ENCODE results near the gene OSBPL7.

OSBPL7 gene, protein sequence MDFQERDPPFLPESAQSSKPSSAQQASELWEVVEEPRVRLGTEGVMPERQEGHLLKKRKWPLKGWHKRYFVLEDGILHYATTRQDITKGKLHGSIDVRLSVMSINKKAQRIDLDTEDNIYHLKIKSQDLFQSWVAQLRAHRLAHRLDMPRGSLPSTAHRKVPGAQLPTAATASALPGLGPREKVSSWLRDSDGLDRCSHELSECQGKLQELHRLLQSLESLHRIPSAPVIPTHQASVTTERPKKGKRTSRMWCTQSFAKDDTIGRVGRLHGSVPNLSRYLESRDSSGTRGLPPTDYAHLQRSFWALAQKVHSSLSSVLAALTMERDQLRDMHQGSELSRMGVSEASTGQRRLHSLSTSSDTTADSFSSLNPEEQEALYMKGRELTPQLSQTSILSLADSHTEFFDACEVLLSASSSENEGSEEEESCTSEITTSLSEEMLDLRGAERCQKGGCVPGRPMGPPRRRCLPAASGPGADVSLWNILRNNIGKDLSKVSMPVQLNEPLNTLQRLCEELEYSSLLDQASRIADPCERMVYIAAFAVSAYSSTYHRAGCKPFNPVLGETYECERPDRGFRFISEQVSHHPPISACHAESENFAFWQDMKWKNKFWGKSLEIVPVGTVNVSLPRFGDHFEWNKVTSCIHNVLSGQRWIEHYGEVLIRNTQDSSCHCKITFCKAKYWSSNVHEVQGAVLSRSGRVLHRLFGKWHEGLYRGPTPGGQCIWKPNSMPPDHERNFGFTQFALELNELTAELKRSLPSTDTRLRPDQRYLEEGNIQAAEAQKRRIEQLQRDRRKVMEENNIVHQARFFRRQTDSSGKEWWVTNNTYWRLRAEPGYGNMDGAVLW

DNA sequence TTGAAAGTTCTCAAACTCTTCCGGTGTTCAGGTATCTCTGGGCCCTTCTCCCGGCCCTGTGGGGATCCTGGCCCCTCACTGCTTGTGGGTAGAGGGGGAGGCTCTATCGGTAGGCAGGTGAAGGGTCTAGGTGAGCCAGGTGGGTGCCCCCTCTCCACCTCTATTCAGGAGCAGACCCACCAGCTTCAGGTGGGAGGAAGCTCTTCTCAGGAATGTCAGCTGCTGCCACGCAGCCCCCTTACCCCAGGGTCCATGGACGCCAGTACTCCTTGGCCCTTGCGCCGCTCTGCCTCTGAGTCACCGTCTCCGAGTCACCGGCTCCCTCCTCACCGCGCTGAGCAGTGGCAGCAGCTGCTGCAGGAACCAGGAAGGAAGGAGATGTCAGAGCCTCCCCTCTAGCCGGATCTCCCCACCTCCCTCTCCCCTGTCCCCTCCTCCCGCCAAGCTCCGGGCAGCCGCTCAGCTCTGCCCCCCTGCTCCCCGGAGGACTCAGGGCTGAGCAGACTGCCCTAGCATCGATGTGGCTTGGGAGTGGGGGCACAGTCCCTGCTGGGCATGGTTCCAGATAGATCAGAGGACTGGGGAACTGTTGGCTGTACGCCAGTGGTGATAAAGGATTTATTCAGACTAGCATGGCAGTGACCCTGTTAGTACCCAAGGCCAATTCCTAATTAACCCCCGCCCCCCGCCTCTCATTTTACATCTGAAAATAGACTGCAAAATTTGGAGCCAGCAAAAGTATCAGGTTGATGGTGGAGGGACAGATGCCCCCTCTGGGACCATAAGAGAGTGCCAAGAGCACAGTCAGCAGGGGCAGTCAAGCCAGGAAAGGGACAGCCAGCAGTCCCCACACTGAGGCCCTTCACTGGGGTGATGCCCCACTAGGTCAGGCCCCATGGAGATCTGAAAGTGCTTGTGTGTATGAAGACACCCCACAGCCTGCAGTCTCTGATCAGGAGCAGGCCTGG, at the start of gene OSBPL7:
Gene OSBPL7, minus strand, starts transcription at position 371 of the 968 bp plus-strand sequence. CDS start 1,516 bp downstream, outside the sequence.
- Histone ChIP-seq H3K4me1 (ENCODE audit: control insufficient read depth in 1 of 2, insufficient read depth in 2 of 2, low read length in 2 of 2) (peaks cover 10 to 24% of the 10 kb centered on the region in 2 donors), H3K9me3 (ENCODE audit: control insufficient read depth in 1 of 2, low read length in 2 of 2) (no peaks in the 10 kb centered on the region), H3K27ac (ENCODE audit: low read length) (peak within 1 kb of the TSS; percentile 80), H3K27me3 (ENCODE audit: low read depth, low read length) (no peaks in the 10 kb centered on the region), H3K36me3 (ENCODE audit: control insufficient read depth in 1 of 2, insufficient read depth in 2 of 2, low read length in 2 of 2) (peaks cover 40 to 47% of the 10 kb centered on the region in 2 donors), H3K4me3 (ENCODE audit: low read depth in 1 of 2, low read length in 2 of 2) (peak within 1 kb of the TSS; percentile 78 to 83)

DNA sequence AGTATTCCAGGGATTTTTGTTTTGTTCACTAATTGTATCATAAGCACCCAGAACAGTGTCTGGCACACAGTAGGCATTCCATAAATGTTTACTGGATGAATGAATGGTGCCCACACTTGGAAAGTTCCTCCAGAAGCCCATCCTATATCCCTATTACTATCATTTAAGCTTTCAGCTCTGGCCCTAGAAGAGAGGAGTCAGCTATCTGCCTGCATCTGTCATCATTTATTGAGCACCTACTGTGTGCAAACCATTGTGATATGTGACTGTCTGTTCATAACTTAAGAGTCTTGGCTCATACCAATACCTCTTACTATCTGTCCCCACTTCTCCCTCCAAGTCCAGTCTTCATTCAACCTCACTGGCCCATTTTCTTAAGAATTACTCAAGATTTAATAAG, 49.5 kb upstream of the OSBPL7 start:
- Histone ChIP-seq H3K27me3 (ENCODE audit: low read depth, low read length) (peaks cover 15% of the 10 kb centered on the region), H3K36me3 (ENCODE audit: control insufficient read depth in 1 of 2, insufficient read depth in 2 of 2, low read length in 2 of 2) (no peaks in the 10 kb centered on the region), H3K4me3 (ENCODE audit: low read depth in 1 of 2, low read length in 2 of 2) (no peak overlapping the region), H3K9me3 (ENCODE audit: control insufficient read depth in 1 of 2, low read length in 2 of 2) (no peaks in the 10 kb centered on the region), H3K27ac (ENCODE audit: low read length) (no peak overlapping the region), H3K4me1 (ENCODE audit: control insufficient read depth in 1 of 2, insufficient read depth in 2 of 2, low read length in 2 of 2) (no peaks in the 10 kb centered on the region)

DNA sequence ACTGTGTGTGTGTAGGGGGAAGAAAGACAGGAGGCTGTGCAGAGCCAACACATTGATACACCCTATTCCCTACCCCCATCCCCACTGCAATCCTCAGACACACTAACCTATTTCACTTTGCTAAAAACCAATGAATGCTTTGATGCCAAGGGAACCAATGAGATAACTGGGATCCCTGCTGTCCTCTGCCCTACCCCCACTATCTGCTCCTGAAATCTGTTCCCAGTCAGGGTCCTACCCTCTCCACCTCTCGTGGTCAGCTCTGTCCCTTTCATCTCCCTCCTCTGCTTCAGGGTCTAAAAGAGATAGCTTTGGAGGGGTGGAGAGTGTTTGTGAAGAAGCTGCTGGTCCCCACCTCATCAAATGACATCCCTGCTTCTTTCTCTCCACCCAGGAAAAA, 48.5 kb upstream of the OSBPL7 start:
- no peaks in the 10 kb centered on the region for H3K9me3 ChIP-seq (ENCODE audit: control insufficient read depth in 1 of 2, low read length in 2 of 2)
- H3K4me1 ChIP-seq (ENCODE audit: control insufficient read depth in 1 of 2, insufficient read depth in 2 of 2, low read length in 2 of 2): no peaks in the 10 kb centered on the region
- H3K36me3 ChIP-seq (ENCODE audit: control insufficient read depth in 1 of 2, insufficient read depth in 2 of 2, low read length in 2 of 2): no peaks in the 10 kb centered on the region
- no peak overlapping the region for H3K27ac ChIP-seq (ENCODE audit: low read length)
- peaks cover 15% of the 10 kb centered on the region for H3K27me3 ChIP-seq (ENCODE audit: low read depth, low read length)
- H3K4me3 ChIP-seq (ENCODE audit: low read depth in 1 of 2, low read length in 2 of 2): no peak overlapping the region

DNA sequence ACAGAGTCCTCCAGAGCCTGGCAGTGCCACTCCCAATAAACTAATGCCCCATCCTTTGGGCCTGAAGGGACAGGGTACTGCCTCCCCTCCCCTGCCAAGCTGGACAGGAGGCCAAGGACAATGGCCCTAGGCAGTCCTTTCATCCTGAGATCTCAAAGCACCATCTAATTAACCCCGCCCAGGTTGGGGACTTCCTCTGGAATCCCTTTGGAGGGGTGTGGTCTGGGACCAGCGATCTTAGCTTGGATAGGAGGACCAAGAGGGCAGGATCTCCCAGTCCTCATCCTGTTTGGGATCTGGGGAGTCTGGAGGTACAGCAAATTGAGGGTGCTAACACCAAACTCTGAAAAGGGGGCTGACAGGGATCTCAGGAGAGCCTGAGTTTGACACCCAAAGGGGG, 47.5 kb upstream of the OSBPL7 start:
- Histone ChIP-seq H3K9me3 (ENCODE audit: control insufficient read depth in 1 of 2, low read length in 2 of 2) (no peaks in the 10 kb centered on the region), H3K36me3 (ENCODE audit: control insufficient read depth in 1 of 2, insufficient read depth in 2 of 2, low read length in 2 of 2) (no peaks in the 10 kb centered on the region), H3K27me3 (ENCODE audit: low read depth, low read length) (peaks cover 15% of the 10 kb centered on the region), H3K4me3 (ENCODE audit: low read depth in 1 of 2, low read length in 2 of 2) (no peak overlapping the region), H3K4me1 (ENCODE audit: control insufficient read depth in 1 of 2, insufficient read depth in 2 of 2, low read length in 2 of 2) (no peaks in the 10 kb centered on the region), H3K27ac (ENCODE audit: low read length) (no peak overlapping the region)

DNA sequence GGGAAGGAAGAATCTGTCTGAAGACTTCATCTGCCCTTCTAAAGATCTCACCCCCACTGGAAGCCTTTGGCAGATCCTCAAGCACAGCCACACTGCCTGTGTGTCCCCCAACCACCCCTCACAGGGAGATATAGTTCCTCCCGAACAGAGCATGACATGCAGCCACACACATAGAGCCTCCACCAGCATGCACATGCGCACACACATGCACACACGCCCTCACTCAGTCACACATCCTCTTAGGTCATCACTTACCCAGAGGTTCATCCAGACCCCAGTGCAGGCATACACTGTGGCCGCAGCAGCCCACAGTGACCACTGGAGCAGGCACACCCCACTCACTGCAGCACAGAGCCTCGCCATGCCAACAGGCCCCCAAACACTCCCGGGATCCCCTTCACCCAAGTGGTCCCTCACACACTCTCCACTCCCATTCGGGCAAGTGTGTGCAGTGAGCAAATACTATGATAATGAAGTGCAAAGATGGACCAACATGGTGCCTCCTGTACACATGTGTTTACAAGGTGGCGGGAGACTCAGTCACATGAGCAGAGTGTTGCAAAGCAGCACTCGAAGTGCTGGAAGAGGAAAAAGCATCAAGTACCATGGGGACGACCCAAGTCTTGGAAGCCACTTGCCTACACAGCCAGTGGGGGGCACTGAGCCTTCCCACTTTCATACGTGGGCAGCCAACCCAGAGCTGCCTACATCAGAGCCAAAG, 46.4 kb upstream of the OSBPL7 start:
- Histone ChIP-seq H3K27ac (ENCODE audit: low read length) (no peak overlapping the region), H3K9me3 (ENCODE audit: control insufficient read depth in 1 of 2, low read length in 2 of 2) (no peaks in the 10 kb centered on the region), H3K4me1 (ENCODE audit: control insufficient read depth in 1 of 2, insufficient read depth in 2 of 2, low read length in 2 of 2) (no peaks in the 10 kb centered on the region), H3K4me3 (ENCODE audit: low read depth in 1 of 2, low read length in 2 of 2) (no peak overlapping the region), H3K36me3 (ENCODE audit: control insufficient read depth in 1 of 2, insufficient read depth in 2 of 2, low read length in 2 of 2) (no peaks in the 10 kb centered on the region), H3K27me3 (ENCODE audit: low read depth, low read length) (peaks cover 14% of the 10 kb centered on the region)

DNA sequence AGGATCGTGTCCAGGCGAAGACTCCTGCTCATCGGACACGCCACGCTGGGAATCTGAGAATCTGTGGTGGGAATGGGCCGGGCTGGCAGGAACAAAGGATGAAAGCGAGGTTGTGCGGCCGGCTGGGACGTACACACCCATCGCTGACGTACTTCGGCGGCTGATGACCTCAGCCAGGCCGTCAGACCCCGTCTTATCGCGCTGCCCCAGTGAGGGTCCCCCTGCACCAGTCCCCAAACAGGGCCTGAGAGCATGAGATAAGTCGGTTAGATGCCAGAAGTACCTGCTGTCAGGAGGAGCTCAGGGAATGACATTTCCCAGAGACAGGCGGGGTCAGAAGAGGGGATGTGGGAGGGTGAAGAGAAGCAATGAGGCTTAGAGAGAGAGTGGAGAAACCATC, 45.3 kb upstream of the OSBPL7 start:
- Histone ChIP-seq H3K4me1 (ENCODE audit: control insufficient read depth in 1 of 2, insufficient read depth in 2 of 2, low read length in 2 of 2) (no peaks in the 10 kb centered on the region), H3K9me3 (ENCODE audit: control insufficient read depth in 1 of 2, low read length in 2 of 2) (no peaks in the 10 kb centered on the region), H3K27me3 (ENCODE audit: low read depth, low read length) (peaks cover 7% of the 10 kb centered on the region), H3K4me3 (ENCODE audit: low read depth in 1 of 2, low read length in 2 of 2) (no peak overlapping the region), H3K27ac (ENCODE audit: low read length) (no peak overlapping the region), H3K36me3 (ENCODE audit: control insufficient read depth in 1 of 2, insufficient read depth in 2 of 2, low read length in 2 of 2) (no peaks in the 10 kb centered on the region)

DNA sequence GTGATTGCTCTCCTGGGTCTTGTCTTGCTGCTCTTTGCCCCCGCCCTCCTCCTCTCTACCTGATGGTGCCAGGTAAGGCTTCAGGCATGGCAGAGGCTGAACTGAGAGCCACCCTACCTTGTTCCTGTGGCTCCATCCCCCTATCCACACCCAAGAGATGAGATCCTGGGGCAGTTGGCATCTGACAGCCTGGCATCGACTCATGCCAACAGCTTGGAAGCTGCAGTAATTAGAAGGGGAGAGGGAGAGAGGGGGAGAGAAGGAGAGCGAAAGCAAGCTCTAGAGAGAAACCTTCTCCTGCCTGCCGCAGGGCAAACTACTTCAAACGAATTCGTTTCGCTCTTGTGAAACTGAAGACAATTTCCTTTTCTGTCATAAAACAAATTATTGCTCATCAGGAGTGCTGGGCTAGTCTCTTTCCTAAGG, 43.2 kb upstream of the OSBPL7 start:
- Histone ChIP-seq H3K9me3 (ENCODE audit: control insufficient read depth in 1 of 2, low read length in 2 of 2) (no peaks in the 10 kb centered on the region), H3K27me3 (ENCODE audit: low read depth, low read length) (peaks cover 4% of the 10 kb centered on the region), H3K36me3 (ENCODE audit: control insufficient read depth in 1 of 2, insufficient read depth in 2 of 2, low read length in 2 of 2) (no peaks in the 10 kb centered on the region), H3K27ac (ENCODE audit: low read length) (no peak overlapping the region), H3K4me1 (ENCODE audit: control insufficient read depth in 1 of 2, insufficient read depth in 2 of 2, low read length in 2 of 2) (no peaks in the 10 kb centered on the region), H3K4me3 (ENCODE audit: low read depth in 1 of 2, low read length in 2 of 2) (no peak overlapping the region)

DNA sequence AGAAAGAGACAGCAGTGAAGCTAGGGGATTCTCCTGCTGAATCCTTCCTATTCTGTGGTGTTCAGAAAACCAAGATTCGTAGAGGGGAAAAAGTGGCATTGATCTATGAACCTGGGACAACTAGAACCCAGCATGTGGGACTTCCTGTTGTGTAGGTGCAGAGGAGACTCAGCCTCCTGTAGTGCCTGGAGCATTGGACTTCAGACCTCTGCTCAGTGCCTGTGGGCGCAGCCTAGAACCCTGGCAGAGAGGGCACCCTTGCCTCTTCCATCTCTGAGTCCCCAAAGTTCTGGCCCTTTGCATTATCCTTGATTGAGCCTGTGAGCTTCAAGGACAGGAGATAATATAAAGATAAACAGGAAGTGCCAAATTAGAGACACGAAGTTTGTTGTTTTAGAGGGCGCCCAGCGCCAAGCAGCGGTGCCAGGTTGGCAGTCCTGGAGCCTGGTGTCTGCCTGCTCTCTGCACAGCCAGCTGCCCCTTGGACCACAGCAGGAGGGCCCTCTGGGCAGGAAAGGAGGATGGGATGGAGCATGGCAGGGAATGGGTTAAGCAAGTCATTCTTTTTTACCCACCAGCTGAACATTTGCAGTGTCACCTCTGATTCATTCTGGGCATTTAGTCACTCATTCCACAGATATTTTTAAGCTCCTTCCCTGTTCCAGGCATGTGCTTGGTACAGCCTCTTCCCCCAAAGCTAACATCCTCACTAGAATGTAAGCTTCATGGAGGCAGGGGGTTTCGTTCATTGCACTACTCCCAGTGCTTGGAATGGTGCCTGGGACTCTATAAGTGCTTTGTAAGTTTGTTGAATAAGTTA, 41.2 kb upstream of the OSBPL7 start:
- Histone ChIP-seq H3K27me3 (ENCODE audit: low read depth, low read length) (peaks cover 4% of the 10 kb centered on the region), H3K4me1 (ENCODE audit: control insufficient read depth in 1 of 2, insufficient read depth in 2 of 2, low read length in 2 of 2) (no peaks in the 10 kb centered on the region), H3K4me3 (ENCODE audit: low read depth in 1 of 2, low read length in 2 of 2) (no peak overlapping the region), H3K36me3 (ENCODE audit: control insufficient read depth in 1 of 2, insufficient read depth in 2 of 2, low read length in 2 of 2) (no peaks in the 10 kb centered on the region), H3K27ac (ENCODE audit: low read length) (no peak overlapping the region), H3K9me3 (ENCODE audit: control insufficient read depth in 1 of 2, low read length in 2 of 2) (no peaks in the 10 kb centered on the region)

DNA sequence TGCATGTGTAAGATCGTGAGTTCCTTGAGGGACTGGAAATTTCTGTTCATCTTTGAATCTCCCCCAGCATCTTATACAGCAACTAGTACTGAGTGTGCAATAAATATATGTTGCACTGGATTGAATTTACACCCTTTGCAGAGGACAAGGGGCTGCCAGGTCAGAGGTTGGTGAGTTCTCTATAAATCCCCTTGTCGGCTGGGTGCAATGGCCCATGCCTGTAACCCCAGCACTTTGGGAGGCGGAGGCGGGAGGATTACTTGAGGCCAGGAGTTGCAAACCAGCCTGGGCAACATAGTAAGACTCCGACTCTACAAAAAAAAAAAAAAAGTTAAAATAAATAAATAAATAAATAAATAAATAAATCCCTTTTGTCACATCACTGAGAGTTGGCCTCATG, 38.8 kb upstream of the OSBPL7 start:
- no peaks in the 10 kb centered on the region for H3K36me3 ChIP-seq (ENCODE audit: control insufficient read depth in 1 of 2, insufficient read depth in 2 of 2, low read length in 2 of 2)
- H3K27ac ChIP-seq (ENCODE audit: low read length): no peak overlapping the region
- H3K4me3 ChIP-seq (ENCODE audit: low read depth in 1 of 2, low read length in 2 of 2): no peak overlapping the region
- H3K9me3 ChIP-seq (ENCODE audit: control insufficient read depth in 1 of 2, low read length in 2 of 2): no peaks in the 10 kb centered on the region
- H3K27me3 ChIP-seq (ENCODE audit: low read depth, low read length): peaks cover 11% of the 10 kb centered on the region
- H3K4me1 ChIP-seq (ENCODE audit: control insufficient read depth in 1 of 2, insufficient read depth in 2 of 2, low read length in 2 of 2): no peaks in the 10 kb centered on the region

Measured in muscle layer of duodenum (tissue), 2 donors.